PC-9 (cell line): Measurements from ENCODE around the gene CPXM1. TPM values are rescaled to one million over a fixed set of nuclear protein-coding genes. Genes with fewer than 3 reads are reported as not detected.

Source experiments
- BruUV-seq: library from RNA; stranded (reverse); fragments of 400-500 nt; replicated peaks from 2 replicates; lab custom pipeline; 2021; lab: Mats Ljungman, UMichigan
- CTCF ChIA-PET: fragments of 300-600 bp; sonication (Branson Sonifier 250); formaldehyde crosslinking; loops from one replicate; lab custom pipeline; 2022; ENCODE audit warnings: antibody characterized with exemption; lab: Charles Lee
- POLR2A ChIA-PET: fragments of 300-600 bp; sonication (Branson Sonifier 250); formaldehyde crosslinking; loops from one replicate; lab custom pipeline; 2022; ENCODE audit warnings: antibody characterized with exemption; ENCODE audit not compliant: unreplicated experiment; lab: Charles Lee
- DNase-seq, 2 experiments: peaks; one replicate each; pipeline versions ENCODE4 v3.0.0 to v3.0.0-alpha.2; 2015 to 2022; ENCODE audit warnings: mixed read lengths in 1 of 2
- H2AFZ ChIP-seq: fragments of 200-600 bp; sonication (generic); 2 replicates; pipeline ENCODE4 v1.8.1; 2017; ENCODE audit warnings: antibody characterized with exemption
- H3F3A ChIP-seq: fragments of 200-600 bp; sonication (generic); 2 replicates; pipeline ENCODE4 v1.8.1; 2017; ENCODE audit warnings: antibody characterized with exemption, mild to moderate bottlenecking, low read depth; ENCODE audit not compliant: insufficient read depth
- H3K27ac ChIP-seq: fragments of 200-600 bp; sonication (generic); 2 replicates; pipeline ENCODE4 v1.6.1; 2016; ENCODE audit warnings: mixed run types
- H3K27me3 ChIP-seq: fragments of 200-600 bp; sonication (generic); 2 replicates; pipeline ENCODE4 v1.6.1; 2016; ENCODE audit warnings: low read depth, mixed run types; ENCODE audit not compliant: insufficient read depth
- H3K36me3 ChIP-seq: fragments of 200-600 bp; sonication (generic); 2 replicates; pipeline ENCODE4 v1.6.1; 2016; ENCODE audit warnings: low read depth, mixed run types
- H3K4me1 ChIP-seq: fragments of 200-600 bp; sonication (generic); replicated peaks from 2 replicates; pipeline ENCODE4 v1.6.1; 2016; ENCODE audit warnings: mixed run types; ENCODE audit not compliant: insufficient read depth
- H3K4me2 ChIP-seq: fragments of 200-600 bp; sonication (generic); 2 replicates; pipeline ENCODE4 v1.6.1; 2017; ENCODE audit warnings: mixed run types
- H3K4me3 ChIP-seq: fragments of 200-600 bp; sonication (generic); 2 replicates; pipeline ENCODE4 v1.6.1; 2016; ENCODE audit warnings: mixed run types
- H3K79me2 ChIP-seq: fragments of 200-600 bp; sonication (generic); 2 replicates; pipeline ENCODE4 v1.6.1; 2017; ENCODE audit warnings: low read depth, mixed run types
- H3K9me2 ChIP-seq: fragments of 200-600 bp; sonication (generic); 2 replicates; pipeline ENCODE4 v1.8.1; 2017; ENCODE audit warnings: mild to moderate bottlenecking; ENCODE audit not compliant: insufficient read depth
- H3K9me3 ChIP-seq: fragments of 200-600 bp; sonication (generic); 2 replicates; pipeline ENCODE4 v1.8.1; 2016; ENCODE audit warnings: low read depth; ENCODE audit not compliant: insufficient read depth
- H4K20me1 ChIP-seq: fragments of 200-600 bp; sonication (generic); 2 replicates; pipeline ENCODE4 v1.8.1; 2017; ENCODE audit not compliant: insufficient read depth
- EZH2 ChIP-seq: fragments of 200-600 bp; sonication (generic); IDR thresholded peaks from 2 replicates; pipeline ENCODE4 v1.8.0; 2017; ENCODE audit warnings: antibody characterized with exemption, low read depth
- intact Hi-C: fragments of 100-400 bp; cut with micrococcal nuclease; formaldehyde crosslinking; loops from one replicate; pipeline ENCODE4 v1.10.0; 2022; ENCODE audit not compliant: unreplicated experiment
- total RNA-seq: library from RNA; stranded (reverse); gene quantifications from 2 replicates; pipeline ENCODE4 v1.2.3, GENCODE V29; 2021
- TF ChIP-seq, protein P1 (sequence below): fragments of 200-600 bp; sonication (generic); conservative IDR thresholded peaks from 2 replicates; pipeline ENCODE4 v1.6.1; 2017; ENCODE audit warnings: mixed run types, antibody characterized with exemption, mild to moderate bottlenecking, moderate library complexity

The CPXM1 gene
- total RNA-seq, 1 experiment from 2014 or later = not detected

DNA sequence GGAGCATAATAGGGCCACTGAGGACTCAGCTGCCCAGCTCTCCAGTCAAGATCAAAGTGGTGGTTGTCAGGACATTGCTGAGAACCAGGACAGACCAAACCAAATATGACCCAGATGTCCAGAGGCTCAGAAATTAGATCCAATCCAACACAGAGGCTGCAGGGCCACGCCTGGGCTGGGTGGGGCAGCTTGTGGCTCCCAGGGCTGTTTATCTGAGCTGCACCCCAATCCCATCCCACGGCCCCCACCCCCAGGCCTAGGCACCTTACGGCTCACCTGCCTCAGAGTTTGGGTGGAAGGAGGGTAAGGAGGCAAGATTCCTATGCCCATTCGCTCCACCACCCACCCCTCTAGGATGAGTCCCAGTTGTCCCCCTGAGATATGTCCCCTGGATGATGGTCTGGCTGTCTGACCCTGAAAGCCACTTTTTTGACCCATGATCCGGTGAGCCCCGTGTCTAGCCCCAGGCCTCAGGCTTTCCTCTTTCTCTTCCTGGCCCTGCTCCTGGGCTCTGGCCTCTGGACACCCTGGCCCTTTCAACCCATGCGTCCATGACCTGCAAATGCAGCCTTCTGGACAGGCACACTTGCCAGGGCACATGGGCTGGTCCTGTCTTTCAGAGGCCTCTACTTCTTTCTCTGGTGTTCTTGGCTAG is 40.0 kb downstream of the CPXM1 start:
- ChIA-PET POLR2A (no interaction called here), CTCF (no interaction called here)
- Histone ChIP-seq H3K4me2 (no peak overlapping the region), H3K27me3 (no peaks in the 10 kb centered on the region), H3K79me2 (no peaks in the 10 kb centered on the region), H3K9me2 (no peaks in the 10 kb centered on the region), H3K4me1 (no peaks in the 10 kb centered on the region), H3F3A (no peaks in the 10 kb centered on the region), H3K27ac (no peak overlapping the region), H4K20me1 (no peaks in the 10 kb centered on the region), H3K4me3 (no peak overlapping the region), H3K36me3 (no peaks in the 10 kb centered on the region), H3K9me3 (no peaks in the 10 kb centered on the region), H2AFZ (no peak overlapping the region)
- BruUV-seq = no TSS peak
- no peak for DNase-seq
- TF ChIP-seq, protein P1, sequence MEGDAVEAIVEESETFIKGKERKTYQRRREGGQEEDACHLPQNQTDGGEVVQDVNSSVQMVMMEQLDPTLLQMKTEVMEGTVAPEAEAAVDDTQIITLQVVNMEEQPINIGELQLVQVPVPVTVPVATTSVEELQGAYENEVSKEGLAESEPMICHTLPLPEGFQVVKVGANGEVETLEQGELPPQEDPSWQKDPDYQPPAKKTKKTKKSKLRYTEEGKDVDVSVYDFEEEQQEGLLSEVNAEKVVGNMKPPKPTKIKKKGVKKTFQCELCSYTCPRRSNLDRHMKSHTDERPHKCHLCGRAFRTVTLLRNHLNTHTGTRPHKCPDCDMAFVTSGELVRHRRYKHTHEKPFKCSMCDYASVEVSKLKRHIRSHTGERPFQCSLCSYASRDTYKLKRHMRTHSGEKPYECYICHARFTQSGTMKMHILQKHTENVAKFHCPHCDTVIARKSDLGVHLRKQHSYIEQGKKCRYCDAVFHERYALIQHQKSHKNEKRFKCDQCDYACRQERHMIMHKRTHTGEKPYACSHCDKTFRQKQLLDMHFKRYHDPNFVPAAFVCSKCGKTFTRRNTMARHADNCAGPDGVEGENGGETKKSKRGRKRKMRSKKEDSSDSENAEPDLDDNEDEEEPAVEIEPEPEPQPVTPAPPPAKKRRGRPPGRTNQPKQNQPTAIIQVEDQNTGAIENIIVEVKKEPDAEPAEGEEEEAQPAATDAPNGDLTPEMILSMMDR = no peak
- no peak for TF ChIP-seq EZH2
- intact Hi-C loops = no loop called here

DNA sequence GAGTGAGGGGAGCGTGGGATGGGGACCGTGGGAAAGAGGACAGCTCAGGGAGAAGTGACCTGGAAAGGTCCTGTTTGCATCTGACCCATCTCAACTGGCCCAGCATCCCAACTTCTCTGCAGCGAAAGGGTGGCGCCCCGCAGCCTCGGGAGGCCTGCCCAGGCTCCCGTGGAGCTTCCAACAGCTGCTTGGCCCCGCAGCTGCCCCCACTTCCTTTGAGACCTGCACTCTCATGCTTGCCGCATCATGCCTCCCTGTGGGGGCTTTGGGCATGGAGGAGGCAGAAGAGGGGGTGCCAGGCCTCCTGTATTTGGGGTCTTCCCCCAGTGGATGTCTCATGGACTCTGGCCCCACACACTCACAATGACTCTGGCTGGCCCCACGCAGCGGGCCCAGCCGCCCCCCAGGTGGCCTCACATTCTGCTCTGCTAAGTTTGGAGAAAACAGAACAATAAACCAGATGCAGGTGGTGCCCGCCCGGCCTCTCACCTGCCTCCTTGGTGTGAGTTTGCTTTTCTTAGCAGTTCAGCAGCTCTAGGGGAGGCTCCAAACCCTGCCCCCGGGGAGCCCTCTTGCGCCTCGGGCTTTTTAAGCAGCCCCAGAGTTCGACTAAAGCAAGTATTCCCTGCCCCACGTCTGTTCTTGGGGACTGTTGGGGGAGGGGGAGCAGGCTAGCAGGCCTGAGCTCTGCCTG is 40.7 kb downstream of the CPXM1 start:
- intact Hi-C loops = loop anchor here (10.0 kb wide), 1 partner anchor 555 kb away; no protein-coding TSS in a partner anchor
- CTCF ChIA-PET = no interaction called here
- no peak overlapping the region for H3K4me3 ChIP-seq
- H3K4me1 ChIP-seq = no peaks in the 10 kb centered on the region
- POLR2A ChIA-PET = no interaction called here
- H3K9me2 ChIP-seq = no peaks in the 10 kb centered on the region
- DNase-seq = no peak
- no peak overlapping the region for H2AFZ ChIP-seq
- H4K20me1 ChIP-seq = no peaks in the 10 kb centered on the region
- H3K4me2 ChIP-seq = no peak overlapping the region
- no peaks in the 10 kb centered on the region for H3K79me2 ChIP-seq
- no TSS peak for BruUV-seq
- no peak for TF ChIP-seq EZH2
- TF ChIP-seq, protein P1 = no peak
- no peaks in the 10 kb centered on the region for H3K9me3 ChIP-seq
- no peaks in the 10 kb centered on the region for H3F3A ChIP-seq
- peaks cover 4% of the 10 kb centered on the region; the same call in 1 of the 2 replicates for H3K27me3 ChIP-seq
- no peaks in the 10 kb centered on the region for H3K36me3 ChIP-seq
- H3K27ac ChIP-seq = no peak overlapping the region

DNA sequence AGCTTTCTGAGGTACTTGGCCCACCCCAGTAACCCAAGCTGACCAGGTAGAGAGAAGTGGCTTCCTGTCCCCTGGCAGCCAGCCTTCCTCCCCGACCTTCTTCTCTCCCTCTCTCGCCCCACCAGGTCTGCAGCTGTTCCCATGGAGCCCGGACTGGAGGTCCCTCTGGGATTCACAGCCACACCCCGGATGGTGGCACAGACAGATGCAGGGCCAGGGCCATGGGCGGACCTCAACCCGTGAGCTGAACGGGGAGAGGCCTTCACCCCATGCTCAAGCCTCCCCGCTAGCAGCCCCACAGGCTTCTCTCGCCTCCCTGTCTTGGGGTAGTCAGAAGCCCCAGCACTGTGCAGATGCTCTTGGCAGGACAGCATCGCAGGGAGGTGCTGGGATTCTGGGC is 41.3 kb downstream of the CPXM1 start:
- POLR2A ChIA-PET = no interaction called here

More for the DNA sequence above, 41.3 kb downstream of the CPXM1 start:
- intact Hi-C loops = loop anchor here (10.0 kb wide), 1 partner anchor 556 kb away; no protein-coding TSS in a partner anchor
- CTCF ChIA-PET = no interaction called here
- H3K9me2 ChIP-seq = no peaks in the 10 kb centered on the region
- peaks cover 5% of the 10 kb centered on the region for H3K27me3 ChIP-seq
- no peak overlapping the region for H3K4me2 ChIP-seq
- H3K36me3 ChIP-seq = no peaks in the 10 kb centered on the region
- no peaks in the 10 kb centered on the region for H3F3A ChIP-seq
- no peaks in the 10 kb centered on the region for H3K4me1 ChIP-seq
- H2AFZ ChIP-seq = no peak overlapping the region
- BruUV-seq = no TSS peak
- H3K4me3 ChIP-seq = no peak overlapping the region
- H3K9me3 ChIP-seq = no peaks in the 10 kb centered on the region
- TF ChIP-seq, protein P1 = no peak
- no peaks in the 10 kb centered on the region for H4K20me1 ChIP-seq
- no peaks in the 10 kb centered on the region for H3K79me2 ChIP-seq
- DNase-seq = no peak
- no peak overlapping the region for H3K27ac ChIP-seq
